ENCODE measurements around the gene C17orf67.

GRCh38 chr17:56807723-56808122 is 26.0 kb downstream of the C17orf67 start:
- no peak for TF ChIP-seq POLR2AphosphoS5 (IDR thresholded peaks at IDR 0.05; ENCODE audit: low read depth, low read length)
- no peak for TF ChIP-seq POLR2A (IDR thresholded peaks at IDR 0.05; ENCODE audit: low read depth, low read length)

Measured in GM12892 (cell line).